Measurements from ENCODE around the gene TRAK2.

The TRAK2 gene

GRCh38 chr2:201366146-201366545 lies 85.1 kb downstream of the TRAK2 start:
- no peaks in the 10 kb centered on the region for H3K27me3 ChIP-seq
- no peak for TF ChIP-seq CTCF (IDR thresholded peaks at IDR 0.05; ENCODE audit: low read depth, low read length)
- H3K36me3 ChIP-seq: no peaks in the 10 kb centered on the region
- no peaks in the 10 kb centered on the region for H3K4me1 ChIP-seq
- H3K9me3 ChIP-seq: no peaks in the 10 kb centered on the region; the same call in 1 of the 2 replicates
- no peak overlapping the region for H3K4me3 ChIP-seq (ENCODE audit: low read depth, low read length)
- no peak for DNase-seq

DNA sequence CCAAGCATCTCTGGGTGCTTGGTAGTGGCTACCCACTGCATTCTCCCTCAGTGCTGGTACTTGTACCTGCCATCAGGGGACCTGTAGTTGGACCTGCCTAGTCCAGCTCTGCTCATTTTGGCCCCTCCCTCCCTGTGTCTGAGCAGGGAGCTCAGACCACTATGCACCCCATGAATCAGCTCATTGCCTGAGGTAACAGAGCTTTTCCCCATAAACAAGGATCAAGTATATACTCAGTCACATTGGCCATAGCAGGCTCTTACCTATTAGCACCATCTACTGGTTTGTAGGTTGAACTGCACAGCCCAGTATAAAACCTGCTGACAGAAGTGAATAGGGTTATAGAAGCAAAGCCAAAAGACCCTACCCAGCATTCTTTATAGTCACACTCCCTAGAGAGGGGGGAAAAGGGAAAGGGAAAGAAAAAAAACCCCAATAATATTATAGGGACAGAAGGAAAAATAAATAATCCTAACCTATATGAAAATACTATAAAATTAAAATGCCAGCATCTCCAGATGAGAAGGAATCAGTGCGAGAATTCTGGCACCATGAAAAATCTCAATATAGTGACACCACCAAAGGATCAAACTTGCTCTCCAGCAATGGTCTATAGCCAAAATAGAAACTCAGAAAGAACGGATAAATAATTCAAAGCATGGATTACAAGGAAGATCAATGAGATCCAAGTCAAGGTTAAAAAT lies 87.2 kb downstream of the TRAK2 start:
- DNase-seq: no peak
- no peaks in the 10 kb centered on the region for H3K36me3 ChIP-seq
- no peaks in the 10 kb centered on the region for H3K27me3 ChIP-seq

DNA sequence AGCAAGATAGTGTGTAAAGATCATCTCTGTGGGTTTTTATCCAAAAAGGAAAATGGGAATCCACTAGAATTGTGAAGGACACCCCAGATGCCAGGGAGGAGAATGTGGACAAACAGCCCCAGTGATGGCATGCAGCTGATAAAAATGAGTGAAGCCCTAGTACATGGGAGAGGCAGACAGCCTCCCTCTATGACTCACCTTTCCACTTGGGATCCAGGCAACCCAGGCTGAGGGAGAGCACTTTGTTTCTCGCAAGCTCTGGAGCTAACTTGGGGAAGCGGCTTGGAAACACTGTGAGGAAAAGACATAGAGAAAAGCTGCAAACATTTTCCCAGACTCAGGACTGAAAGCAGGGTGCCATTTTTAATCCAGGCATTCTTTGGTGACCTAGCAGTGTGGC lies 88.9 kb downstream of the TRAK2 start:
- TF ChIP-seq CTCF (IDR thresholded peaks at IDR 0.05; ENCODE audit: low read depth, low read length): no peak
- no peaks in the 10 kb centered on the region for H3K4me1 ChIP-seq
- H3K9me3 ChIP-seq: no peaks in the 10 kb centered on the region; the same call in 1 of the 2 replicates

More for the DNA sequence above, 87.2 kb downstream of the TRAK2 start:
- no peaks in the 10 kb centered on the region; the same call in 1 of the 2 replicates for H3K9me3 ChIP-seq
- peak; percentile 98 for TF ChIP-seq CTCF (IDR thresholded peaks at IDR 0.05; ENCODE audit: low read depth, low read length)
- H3K4me1 ChIP-seq: no peaks in the 10 kb centered on the region
- no peak overlapping the region for H3K4me3 ChIP-seq (ENCODE audit: low read depth, low read length)

GRCh38 chr2:201361078-201361733 lies 90.1 kb downstream of the TRAK2 start:
- no peaks in the 10 kb centered on the region for H3K27me3 ChIP-seq
- no peak for TF ChIP-seq CTCF (IDR thresholded peaks at IDR 0.05; ENCODE audit: low read depth, low read length)
- no peaks in the 10 kb centered on the region; the same call in 1 of the 2 replicates for H3K36me3 ChIP-seq
- no peaks in the 10 kb centered on the region; the same call in 1 of the 2 replicates for H3K9me3 ChIP-seq
- H3K4me1 ChIP-seq: no peaks in the 10 kb centered on the region
- DNase-seq: no peak
- H3K4me3 ChIP-seq (ENCODE audit: low read depth, low read length): no peak overlapping the region

More for the DNA sequence above, 88.9 kb downstream of the TRAK2 start:
- Histone ChIP-seq H3K36me3 (no peaks in the 10 kb centered on the region; the same call in 1 of the 2 replicates), H3K4me3 (ENCODE audit: low read depth, low read length) (no peak overlapping the region), H3K27me3 (no peaks in the 10 kb centered on the region)
- DNase-seq: no peak

GRCh38 chr2:201360256-201360655 lies 91.0 kb downstream of the TRAK2 start:
- no peaks in the 10 kb centered on the region for H3K4me1 ChIP-seq
- H3K4me3 ChIP-seq (ENCODE audit: low read depth, low read length): no peak overlapping the region
- no peak for DNase-seq
- H3K9me3 ChIP-seq: no peaks in the 10 kb centered on the region; the same call in 1 of the 2 replicates
- H3K27me3 ChIP-seq: no peaks in the 10 kb centered on the region
- TF ChIP-seq CTCF (IDR thresholded peaks at IDR 0.05; ENCODE audit: low read depth, low read length): no peak
- H3K36me3 ChIP-seq: no peaks in the 10 kb centered on the region; the same call in 1 of the 2 replicates

- H3K36me3 ChIP-seq: no peaks in the 10 kb centered on the region; the same call in 1 of the 2 replicates
- no peak overlapping the region for H3K4me3 ChIP-seq (ENCODE audit: low read depth, low read length)
- H3K27me3 ChIP-seq: no peaks in the 10 kb centered on the region
- H3K4me1 ChIP-seq: no peaks in the 10 kb centered on the region
- no peaks in the 10 kb centered on the region; the same call in 1 of the 2 replicates for H3K9me3 ChIP-seq
- no peak for DNase-seq
- TF ChIP-seq CTCF (IDR thresholded peaks at IDR 0.05; ENCODE audit: low read depth, low read length): no peak
Measured at GRCh38 chr2:201358684-201359083, 92.6 kb downstream of the TRAK2 start.

All from BE2C (cell line).